Thyroid gland (tissue), 4 donors: ENCODE results near the gene TOGARAM1. TPM values are rescaled to one million over a fixed set of nuclear protein-coding genes. Genes with fewer than 3 reads are reported as not detected.

Experiments used
- DNase-seq, 2 donors: peaks; one replicate each; pipeline ENCODE4 v3.0.0-alpha.2; 2019
- H3K27ac ChIP-seq, 3 donors: fragments of 200-600 bp; sonication (generic); 1 replicate in 2 of 3; 2 replicates in 1 of 3; pipeline ENCODE4 v1.5.1; 2016 to 2019; ENCODE audit warnings: mild to moderate bottlenecking in 1 of 3, moderate library complexity in 1 of 3
- H3K27me3 ChIP-seq: fragments of 200-600 bp; sonication (generic); one replicate; pipeline ENCODE4 v1.5.1; 2019
- H3K36me3 ChIP-seq, 2 donors: fragments of 200-600 bp; sonication (generic); one replicate each; pipeline ENCODE4 v1.5.1; 2016 to 2019
- H3K4me1 ChIP-seq, 2 donors: fragments of 200-600 bp; sonication (generic); one replicate each; pipeline ENCODE4 v1.5.1; 2017 to 2019
- H3K4me3 ChIP-seq, 3 donors: fragments of 200-600 bp; sonication (generic); replicated peaks in 1 of 3; 1 replicate in 2 of 3; 2 replicates in 1 of 3; pipeline ENCODE4 v1.5.1; 2016; ENCODE audit warnings: mild to moderate bottlenecking in 1 of 3
- H3K9me3 ChIP-seq: fragments of 200-600 bp; sonication (generic); one replicate; pipeline ENCODE4 v1.5.1; 2017
- POLR2A ChIP-seq, 2 donors: fragments of 450-650 bp; IDR thresholded peaks; one replicate each; pipeline ENCODE4 v1.6.1; 2017; ENCODE audit warnings: antibody characterized with exemption in 2 of 2, mild to moderate bottlenecking in 2 of 2, moderate library complexity in 1 of 2
- WGBS, 2 donors: methylation state at CpG; one replicate each; pipeline ENCODE4 v1.1.5; 2017; 5-methylcytosine and 5-hydroxymethylcytosine counted together
- intact Hi-C: fragments of 100-400 bp; cut with DNase I; formaldehyde crosslinking; loops from one replicate; pipeline ENCODE4 v1.15.1; 2023
- total RNA-seq, 4 donors: library from RNA; depleted of rRNA; stranded (reverse); fragments of >200 nt; gene quantifications; one replicate each; pipeline ENCODE4 v1.2.3, GENCODE V29; 2016
- TF ChIP-seq, protein P1 (sequence below), 6 experiments: fragments of 200-600 bp in 3 of 6; fragments of 450-650 bp in 3 of 6; sonication (generic) in 3 of 6; IDR thresholded peaks; one replicate each; pipeline ENCODE4 v1.5.1; 2016 to 2019; ENCODE audit warnings: antibody characterized with exemption in 6 of 6, mild to moderate bottlenecking in 2 of 6, inconsistent platforms in 1 of 6, moderate library complexity in 1 of 6

Gene TOGARAM1
- total RNA-seq, 4 donors from 2014 or later: 30.3 to 54.8 (median 36.2) TPM

DNA sequence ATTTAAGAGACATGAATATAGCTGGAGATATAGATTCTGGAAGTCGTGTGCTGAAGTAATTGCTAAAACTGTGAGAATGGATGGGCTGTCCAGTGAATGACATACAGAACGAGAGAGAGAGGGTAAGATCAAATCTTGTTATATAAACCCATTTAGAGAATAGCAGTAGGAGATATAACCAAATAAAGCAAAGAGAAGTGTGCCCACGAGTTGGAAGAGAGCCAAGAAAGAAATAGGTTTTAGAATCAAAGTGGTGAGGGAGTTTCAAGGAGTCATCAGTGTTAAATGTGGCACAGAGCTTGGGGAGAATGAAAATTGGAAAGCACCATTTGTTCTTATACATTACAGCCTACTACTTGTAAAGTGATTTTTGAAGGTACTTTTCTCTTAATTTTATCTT is 19.2 kb downstream of the TOGARAM1 start:
- intact Hi-C loops: no loop called here
- Histone ChIP-seq H3K27ac (no peak overlapping the region), H3K36me3 (no peaks in the 10 kb centered on the region), H3K4me3 (no peak overlapping the region), H3K4me1 (peaks cover 6 to 18% of the 10 kb centered on the region in 2 donors), H3K9me3 (no peaks in the 10 kb centered on the region), H3K27me3 (no peaks in the 10 kb centered on the region)
- TF ChIP-seq POLR2A (IDR thresholded peaks at IDR 0.05): no peak
- TF ChIP-seq, protein P1, sequence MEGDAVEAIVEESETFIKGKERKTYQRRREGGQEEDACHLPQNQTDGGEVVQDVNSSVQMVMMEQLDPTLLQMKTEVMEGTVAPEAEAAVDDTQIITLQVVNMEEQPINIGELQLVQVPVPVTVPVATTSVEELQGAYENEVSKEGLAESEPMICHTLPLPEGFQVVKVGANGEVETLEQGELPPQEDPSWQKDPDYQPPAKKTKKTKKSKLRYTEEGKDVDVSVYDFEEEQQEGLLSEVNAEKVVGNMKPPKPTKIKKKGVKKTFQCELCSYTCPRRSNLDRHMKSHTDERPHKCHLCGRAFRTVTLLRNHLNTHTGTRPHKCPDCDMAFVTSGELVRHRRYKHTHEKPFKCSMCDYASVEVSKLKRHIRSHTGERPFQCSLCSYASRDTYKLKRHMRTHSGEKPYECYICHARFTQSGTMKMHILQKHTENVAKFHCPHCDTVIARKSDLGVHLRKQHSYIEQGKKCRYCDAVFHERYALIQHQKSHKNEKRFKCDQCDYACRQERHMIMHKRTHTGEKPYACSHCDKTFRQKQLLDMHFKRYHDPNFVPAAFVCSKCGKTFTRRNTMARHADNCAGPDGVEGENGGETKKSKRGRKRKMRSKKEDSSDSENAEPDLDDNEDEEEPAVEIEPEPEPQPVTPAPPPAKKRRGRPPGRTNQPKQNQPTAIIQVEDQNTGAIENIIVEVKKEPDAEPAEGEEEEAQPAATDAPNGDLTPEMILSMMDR (IDR thresholded peaks at IDR 0.05): no peak
- 47 to 64% methylated on average over 3 of the region's 3 CpGs for WGBS, 2 donors
- no peak for DNase-seq

DNA sequence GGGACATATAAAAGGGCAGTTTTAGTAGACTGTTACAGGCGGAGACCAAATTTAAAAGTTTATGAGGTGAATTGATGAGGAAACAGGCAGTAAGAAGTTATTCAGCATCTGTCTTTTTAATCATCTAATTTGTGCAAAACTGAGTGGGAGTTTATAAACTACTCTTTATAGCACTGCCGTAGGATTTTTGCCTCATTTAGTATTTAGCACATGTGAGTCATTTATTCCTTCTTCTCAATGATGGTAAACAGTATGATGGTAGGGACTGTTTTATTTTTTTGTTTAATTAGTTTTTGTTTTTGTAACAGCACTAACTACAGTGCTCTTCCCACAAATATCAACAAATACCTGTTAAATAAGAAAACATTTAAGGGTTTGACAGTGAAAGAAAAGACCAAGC is 20.6 kb downstream of the TOGARAM1 start:
- Histone ChIP-seq H3K27ac (no peak overlapping the region), H3K4me1 (peaks cover 6 to 14% of the 10 kb centered on the region in 2 donors), H3K4me3 (no peak overlapping the region), H3K36me3 (no peaks in the 10 kb centered on the region), H3K27me3 (no peaks in the 10 kb centered on the region), H3K9me3 (no peaks in the 10 kb centered on the region)
- 88 to 91% methylated on average over 2 of the region's 2 CpGs for WGBS, 2 donors
- TF ChIP-seq POLR2A (IDR thresholded peaks at IDR 0.05): no peak
- TF ChIP-seq, protein P1 (IDR thresholded peaks at IDR 0.05): no peak
- intact Hi-C loops: no loop called here
- no peak for DNase-seq

DNA sequence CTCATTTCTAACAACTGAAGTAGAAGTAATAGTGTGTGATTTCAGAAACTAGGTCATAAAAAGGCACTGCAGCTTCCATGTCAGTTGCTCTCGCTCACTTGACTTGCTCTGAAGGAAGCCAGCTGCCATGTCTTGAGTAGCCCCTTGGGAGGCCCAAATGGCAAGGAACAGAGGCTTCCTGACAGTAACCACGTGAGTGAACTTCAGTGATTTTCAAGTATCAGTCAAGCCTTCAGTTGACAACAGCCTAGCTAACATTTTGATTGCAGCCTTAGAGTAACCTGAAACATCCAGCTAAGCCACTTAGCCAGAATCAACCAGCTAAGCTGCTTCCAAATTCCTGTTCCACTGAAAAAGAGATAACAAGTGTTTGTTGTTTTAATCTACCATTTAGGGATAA is 26.7 kb downstream of the TOGARAM1 start:
- peak overlapping the region; percentile 59 to 84 (median 76) for H3K27ac ChIP-seq
- no peak overlapping the region for H3K4me3 ChIP-seq
- peaks cover 13 to 18% of the 10 kb centered on the region in 2 donors for H3K4me1 ChIP-seq
- TF ChIP-seq POLR2A (IDR thresholded peaks at IDR 0.05): no peak
- TF ChIP-seq, protein P1 (IDR thresholded peaks at IDR 0.05): no peak
- 26 to 34% methylated on average over 2 of the region's 2 CpGs for WGBS, 2 donors
- H3K9me3 ChIP-seq: no peaks in the 10 kb centered on the region
- peak; percentile 78 to 79 for DNase-seq
- no peaks in the 10 kb centered on the region for H3K36me3 ChIP-seq
- H3K27me3 ChIP-seq: no peaks in the 10 kb centered on the region
- intact Hi-C loops: no loop called here

DNA sequence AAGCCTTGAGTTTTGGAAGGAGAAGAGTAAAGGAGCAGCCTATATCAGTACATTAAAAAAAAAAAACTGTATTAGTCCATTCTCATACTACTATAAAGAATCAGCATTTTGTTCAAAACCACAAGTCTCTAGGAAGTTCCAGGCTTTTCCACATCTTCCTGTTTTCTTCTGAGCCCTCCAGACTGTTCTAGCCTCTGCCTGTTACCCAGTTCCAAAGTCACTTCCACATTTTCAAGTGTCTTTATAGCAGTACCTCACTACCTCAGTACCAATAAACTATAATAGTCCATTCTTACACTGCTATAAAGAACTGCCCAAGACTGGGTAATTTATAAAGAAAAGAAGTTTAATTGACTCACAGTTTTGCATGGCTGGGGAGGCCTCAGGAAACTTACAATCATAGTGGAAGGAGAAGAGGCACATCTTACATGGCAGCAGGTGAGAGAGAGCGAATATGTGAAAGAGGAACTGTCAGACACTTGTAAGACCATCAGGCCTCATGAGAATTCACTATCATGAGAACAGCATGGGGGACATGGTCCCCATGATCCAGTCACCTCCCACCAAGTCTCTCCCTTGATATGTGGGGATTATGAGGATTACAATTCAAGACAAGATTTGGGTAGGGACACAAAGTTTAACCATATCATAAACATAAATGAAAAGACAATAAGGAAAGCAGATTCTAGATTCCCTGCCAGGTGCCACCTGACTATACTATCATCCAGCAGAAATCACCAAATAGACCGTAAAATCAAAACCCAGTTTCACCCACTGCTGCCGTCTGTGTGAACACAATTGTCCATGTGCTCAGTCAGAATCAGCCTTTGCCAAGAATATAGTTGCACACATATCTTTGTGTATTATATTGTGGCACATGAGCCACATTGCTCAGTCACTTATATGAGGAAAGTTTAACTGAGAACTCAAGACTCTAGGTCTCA is 27.8 kb downstream of the TOGARAM1 start:
- H3K36me3 ChIP-seq: no peaks in the 10 kb centered on the region
- H3K9me3 ChIP-seq: no peaks in the 10 kb centered on the region
- H3K4me3 ChIP-seq: no peak overlapping the region
- no peak for DNase-seq
- peak overlapping the region; percentile 31 to 84 (median 56) for H3K27ac ChIP-seq
- intact Hi-C loops: no loop called here
- no peak for TF ChIP-seq POLR2A (IDR thresholded peaks at IDR 0.05)
- TF ChIP-seq, protein P1 (IDR thresholded peaks at IDR 0.05): no peak
- H3K27me3 ChIP-seq: no peaks in the 10 kb centered on the region
- 87 to 94% methylated on average over 3 of the region's 3 CpGs for WGBS, 2 donors
- H3K4me1 ChIP-seq: peaks cover 13 to 18% of the 10 kb centered on the region in 2 donors

DNA sequence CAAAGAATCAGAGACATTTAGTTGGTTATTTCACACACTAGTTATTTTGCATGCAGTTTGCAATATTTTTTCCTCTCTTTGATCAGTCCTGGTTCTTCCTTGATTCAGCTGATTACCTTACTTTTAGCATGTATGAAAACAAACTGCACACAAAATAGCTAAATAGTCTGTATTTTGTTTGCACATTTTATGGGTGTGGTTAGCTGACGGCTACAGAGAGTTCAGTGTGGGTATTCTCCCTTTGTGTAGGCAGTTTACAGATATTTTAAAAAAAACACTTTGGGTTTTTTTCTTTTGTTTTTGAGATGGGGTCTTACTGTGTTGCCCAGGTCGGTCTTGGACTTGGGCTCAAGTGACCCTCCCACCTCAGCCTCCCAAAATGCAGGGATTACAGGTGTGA is 28.5 kb downstream of the TOGARAM1 start:
- H3K27me3 ChIP-seq: no peaks in the 10 kb centered on the region
- 79 to 83% methylated on average over 2 of the region's 2 CpGs for WGBS, 2 donors
- H3K4me3 ChIP-seq: no peak overlapping the region
- TF ChIP-seq, protein P1 (IDR thresholded peaks at IDR 0.05): no peak
- no peak for TF ChIP-seq POLR2A (IDR thresholded peaks at IDR 0.05)
- H3K4me1 ChIP-seq: peaks cover 17 to 18% of the 10 kb centered on the region in 2 donors
- H3K36me3 ChIP-seq: no peaks in the 10 kb centered on the region
- intact Hi-C loops: no loop called here
- H3K27ac ChIP-seq: no peak overlapping the region
- H3K9me3 ChIP-seq: no peaks in the 10 kb centered on the region
- DNase-seq: no peak
